HepG2 (cell line): ENCODE measurements around the gene TRMT2A. TPM values are rescaled to one million over a fixed set of nuclear protein-coding genes. Genes with fewer than 3 reads are reported as not detected.

Experiments used
- BCL3 ChIP-seq: sonication (generic); formaldehyde crosslinking; IDR thresholded peaks from 2 replicates; pipeline ENCODE4 v1.5.1; 2020; ENCODE audit warnings: mild to moderate bottlenecking, missing genetic modification reagents, moderate library complexity
- GPBP1L1 ChIP-seq: sonication (generic); formaldehyde crosslinking; IDR thresholded peaks from 2 replicates; pipeline ENCODE4 v1.5.0; 2020; ENCODE audit warnings: mild to moderate bottlenecking, missing genetic modification reagents
- MNT ChIP-seq: fragments of 450-650 bp; IDR thresholded peaks from 2 replicates; pipeline ENCODE4 v1.6.1; 2016
- PHF8 ChIP-seq: sonication (generic); formaldehyde crosslinking; IDR thresholded peaks from 2 replicates; pipeline ENCODE4 v1.5.0; 2020; ENCODE audit warnings: missing genetic modification reagents
- ZBTB43 ChIP-seq: sonication (generic); formaldehyde crosslinking; conservative IDR thresholded peaks from 2 replicates; pipeline ENCODE4 v1.4.0; 2020; ENCODE audit warnings: missing genetic modification reagents
- ZNF138 ChIP-seq: sonication (generic); formaldehyde crosslinking; IDR thresholded peaks from 2 replicates; pipeline ENCODE4 v1.5.0; 2020; ENCODE audit warnings: mild to moderate bottlenecking, low read depth, missing genetic modification reagents
- ZNF17 ChIP-seq: sonication (generic); formaldehyde crosslinking; IDR thresholded peaks from 2 replicates; pipeline ENCODE4 v1.5.0; 2020; ENCODE audit warnings: mild to moderate bottlenecking, missing genetic modification reagents
- ZNF280D ChIP-seq: sonication (generic); formaldehyde crosslinking; IDR thresholded peaks from 2 replicates; pipeline ENCODE4 v1.5.1; 2020; ENCODE audit warnings: mild to moderate bottlenecking, missing genetic modification reagents
- ZNF431 ChIP-seq: sonication (generic); formaldehyde crosslinking; IDR thresholded peaks from 2 replicates; pipeline ENCODE4 v1.9.0; 2022; ENCODE audit warnings: missing genetic modification reagents, low read depth, mild to moderate bottlenecking, borderline replicate concordance
- ZNF687 ChIP-seq: sonication (generic); formaldehyde crosslinking; IDR thresholded peaks from 2 replicates; pipeline ENCODE4 v1.5.1; 2020; ENCODE audit warnings: mild to moderate bottlenecking, missing genetic modification reagents, moderate library complexity
- ZNF709 ChIP-seq: sonication (generic); formaldehyde crosslinking; IDR thresholded peaks from 2 replicates; pipeline ENCODE4 v1.5.0; 2020; ENCODE audit warnings: mild to moderate bottlenecking, missing genetic modification reagents
- polyA plus RNA-seq, 8 experiments: library from polyadenylated mRNA; depleted of rRNA in 3 of 8; stranded (reverse) in 7 of 8; unstranded in 1 of 8; fragments of >200 nt; fragmentation: Illumina TruSeq in 4 of 8; extraction: Trizol in 4 of 8; gene quantifications; 2 replicates each; pipeline versions ENCODE4 v1.2.1 to v1.2.3, GENCODE V29; 2011 to 2016; ENCODE audit warnings: low read depth in 4 of 8, missing spikeins in 1 of 8, mixed read lengths in 1 of 8; ENCODE audit not compliant: insufficient read depth in 1 of 8
- total RNA-seq, 5 experiments: library from RNA; depleted of rRNA; stranded (reverse); fragments of >200 nt; fragmentation: Illumina TruSeq; extraction: Trizol; gene quantifications; 2 replicates each; pipeline ENCODE4 v1.2.3, GENCODE V29; 2016; ENCODE audit warnings: low read depth in 1 of 5

The TRMT2A gene
- total and polyA plus RNA-seq, 2 of the 13 experiments (the other 11 are each of a cell fraction or from before 2014, with no cell fraction given), result 24.0 to 30.3 TPM

GRCh38 chr22:20080776-20081654 lies 36.0 kb downstream of the TRMT2A start (continued):
- peak; percentile 91 for TF ChIP-seq ZNF687 (CRISPR knock-in tag)
- no peak for TF ChIP-seq ZNF431 (CRISPR knock-in tag)
- TF ChIP-seq ZNF138 (CRISPR knock-in tag), result 0 out of 2 replicates have a peak, but pooled peaks have one; percentile 15
- TF ChIP-seq MNT, result no peak
- no peak for TF ChIP-seq ZNF17
- TF ChIP-seq ZNF709 (CRISPR knock-in tag), result 0 out of 2 replicates have a peak, but pooled peaks have one; percentile 51
- TF ChIP-seq PHF8 (CRISPR knock-in tag), result peak; percentile 47; the same call in 1 of the 2 replicates
- peak; percentile 56; the same call in 1 of the 2 replicates for TF ChIP-seq BCL3 (CRISPR knock-in tag)
- no peak for TF ChIP-seq ZNF280D (CRISPR knock-in tag)
- TF ChIP-seq GPBP1L1 (CRISPR knock-in tag), result no peak
- no peak for TF ChIP-seq ZBTB43 (CRISPR knock-in tag)
